Measurements from ENCODE around the gene LY6G6D.

Gene LY6G6D

DNA sequence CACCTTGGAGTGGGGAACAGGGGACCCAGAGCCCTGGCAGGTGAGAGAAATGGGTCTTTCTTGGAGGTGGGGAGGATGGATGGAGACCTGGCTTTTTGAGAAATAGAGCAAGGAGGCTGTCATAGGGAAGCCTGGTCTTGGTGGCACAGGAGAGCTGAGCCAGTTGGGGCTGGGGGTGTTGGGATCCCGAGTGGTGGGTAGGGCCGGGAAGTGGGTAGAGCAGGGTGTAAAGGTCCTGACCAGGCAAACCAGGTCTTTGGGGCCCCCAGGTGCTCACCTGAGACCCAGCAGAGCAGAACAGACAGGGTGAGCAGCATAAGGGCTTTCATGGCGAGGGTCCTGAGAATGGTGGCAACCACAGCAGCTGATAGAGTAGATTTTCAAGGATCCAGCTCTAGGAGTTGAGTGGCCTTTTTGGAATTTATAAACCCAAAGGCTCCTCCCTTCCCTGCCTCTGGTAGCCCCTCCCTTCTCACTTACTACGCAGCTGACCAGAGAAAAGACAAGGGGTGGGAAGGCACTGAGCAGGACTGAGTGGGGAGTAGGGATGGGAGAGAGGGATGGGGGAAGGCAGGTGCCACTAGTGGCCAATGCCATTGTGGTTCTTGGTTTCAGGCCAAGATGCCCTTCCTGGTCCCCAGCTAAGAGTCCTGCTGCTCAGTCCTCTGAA is 6.3 kb downstream of the LY6G6D start, which contains the start of gene LY6G6C:
Gene LY6G6C (minus strand): TSS at position 396 of the 670 bp plus-strand sequence. CDS start 67 bp downstream, at position 329.
- DNase-seq, result no peak

GRCh38 chr6:31722173-31722572 is 7.0 kb downstream of the LY6G6D start:
- DNase-seq, result no peak

- DNase-seq, result no peak
Observed at GRCh38 chr6:31723245-31723979, 8.3 kb downstream of the LY6G6D start, which contains the start of gene MPIG6B. Gene MPIG6B (plus strand): TSS chr6:31723373. CDS start chr6:31723384, 11 bp downstream.

GRCh38 chr6:31723980-31724691 is 9.0 kb downstream of the LY6G6D start:
- DNase-seq, result no peak

GRCh38 chr6:31725502-31726350 is 10.6 kb downstream of the LY6G6D start:
- DNase-seq, result no peak

DNA sequence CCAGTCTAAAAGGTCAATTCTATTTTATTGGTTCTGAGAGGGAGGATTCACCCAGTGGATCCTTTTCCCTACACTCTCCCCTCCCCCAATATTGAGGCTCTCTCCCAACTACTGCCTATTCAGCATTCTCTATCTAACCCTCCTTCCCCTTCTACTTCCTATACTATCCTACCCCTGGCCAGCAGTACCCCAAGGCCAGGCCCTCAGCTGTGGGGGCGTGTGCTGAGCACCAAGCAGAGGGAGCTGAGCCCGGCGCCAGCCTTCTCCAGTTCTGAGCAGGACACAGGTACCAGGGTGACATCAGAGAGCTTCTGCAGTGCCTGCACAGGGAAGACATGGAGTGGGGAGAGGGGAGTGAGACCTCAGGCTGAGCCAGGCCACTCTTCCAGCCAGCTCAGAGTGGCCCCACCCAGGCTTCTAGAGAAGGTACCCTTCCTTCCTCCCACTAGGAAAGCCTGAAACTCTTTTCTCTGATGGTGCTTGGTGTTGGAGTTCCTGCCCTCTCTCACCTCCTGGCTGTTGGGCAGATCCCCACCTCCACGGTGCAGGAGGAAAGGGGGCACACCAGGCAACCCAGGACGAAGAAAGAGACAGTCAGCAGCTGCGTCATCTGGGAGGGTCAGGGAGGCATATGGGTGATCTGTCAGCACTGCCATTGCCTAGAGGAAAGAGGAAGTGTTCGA is 12.0 kb downstream of the LY6G6D start:
- no peak for DNase-seq

DNA sequence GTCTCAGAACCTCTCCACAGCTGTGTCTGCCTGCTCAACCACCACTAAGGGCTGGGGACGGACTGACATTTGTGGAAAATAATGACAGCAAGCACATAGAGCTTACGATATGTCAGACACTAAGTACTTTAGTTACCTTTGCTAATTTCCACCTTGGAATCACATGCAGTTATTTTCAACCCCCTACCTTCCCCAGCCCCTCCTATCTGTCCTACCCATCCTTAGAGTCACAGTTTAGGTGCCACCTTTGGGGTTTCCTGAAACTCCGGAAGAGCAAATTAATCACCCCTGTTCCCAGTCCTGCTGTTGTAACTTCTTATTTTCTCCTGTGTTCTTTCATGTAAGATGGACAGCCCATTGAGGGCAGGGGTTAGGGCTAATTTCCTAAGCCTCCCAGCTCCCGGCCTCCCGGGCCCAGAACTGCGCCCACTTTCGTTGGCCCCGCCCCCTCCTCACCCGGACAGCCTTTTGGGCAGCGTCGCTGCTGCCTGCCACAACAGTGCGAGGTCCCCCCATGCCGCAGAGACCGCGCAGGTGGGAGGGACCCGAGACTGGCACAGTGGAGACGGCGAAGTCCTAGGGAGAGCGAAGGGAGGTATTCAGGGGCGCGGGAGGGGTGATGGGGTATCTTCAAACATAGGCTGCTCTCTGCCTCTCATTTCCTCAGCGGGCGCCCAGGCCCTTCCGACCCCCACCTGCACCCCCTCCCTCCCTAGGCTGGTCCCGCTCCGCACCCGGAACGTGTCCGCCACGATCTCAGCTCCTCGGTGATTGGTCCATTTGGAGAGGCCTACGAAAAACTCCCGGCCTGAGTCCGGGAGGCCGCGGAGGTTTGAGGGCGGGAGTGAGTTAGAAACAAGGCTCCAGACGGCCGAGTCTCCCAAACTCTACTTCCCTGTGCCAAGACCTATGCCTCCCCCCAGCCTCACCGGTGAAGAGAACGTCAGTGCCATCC is 12.8 kb downstream of the LY6G6D start:
- DNase-seq, result no peak

- DNase-seq, result no peak
Observed at GRCh38 chr6:31728767-31729514, 13.8 kb downstream of the LY6G6D start, which contains the start of gene DDAH2. Gene DDAH2 (minus strand): TSS chr6:31729299. CDS start chr6:31729161, 138 bp downstream.

DNA sequence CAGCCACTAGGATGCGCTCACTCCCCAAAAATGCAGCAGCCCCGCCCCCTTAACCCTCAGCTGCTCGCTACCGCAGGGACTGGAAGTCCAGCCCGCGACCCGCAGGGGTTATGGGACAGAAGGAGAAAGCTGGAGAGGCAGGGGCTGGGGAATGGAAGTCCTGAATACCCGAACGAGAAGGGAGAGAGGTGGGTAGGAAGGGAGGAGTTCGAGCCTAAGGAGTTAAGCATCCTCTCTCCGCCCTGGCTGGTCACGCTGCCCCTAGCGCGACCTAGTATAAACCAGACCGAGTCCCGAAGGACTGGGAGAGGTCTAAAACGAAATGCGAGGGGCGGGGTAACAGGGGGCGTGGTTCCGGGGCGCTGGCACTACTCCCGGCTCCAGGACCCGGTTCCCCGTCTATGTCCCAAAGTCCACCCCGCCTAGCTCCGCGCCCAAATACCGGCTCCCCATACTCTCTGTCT is 14.4 kb downstream of the LY6G6D start:
- peak; percentile 75 for DNase-seq

DNA sequence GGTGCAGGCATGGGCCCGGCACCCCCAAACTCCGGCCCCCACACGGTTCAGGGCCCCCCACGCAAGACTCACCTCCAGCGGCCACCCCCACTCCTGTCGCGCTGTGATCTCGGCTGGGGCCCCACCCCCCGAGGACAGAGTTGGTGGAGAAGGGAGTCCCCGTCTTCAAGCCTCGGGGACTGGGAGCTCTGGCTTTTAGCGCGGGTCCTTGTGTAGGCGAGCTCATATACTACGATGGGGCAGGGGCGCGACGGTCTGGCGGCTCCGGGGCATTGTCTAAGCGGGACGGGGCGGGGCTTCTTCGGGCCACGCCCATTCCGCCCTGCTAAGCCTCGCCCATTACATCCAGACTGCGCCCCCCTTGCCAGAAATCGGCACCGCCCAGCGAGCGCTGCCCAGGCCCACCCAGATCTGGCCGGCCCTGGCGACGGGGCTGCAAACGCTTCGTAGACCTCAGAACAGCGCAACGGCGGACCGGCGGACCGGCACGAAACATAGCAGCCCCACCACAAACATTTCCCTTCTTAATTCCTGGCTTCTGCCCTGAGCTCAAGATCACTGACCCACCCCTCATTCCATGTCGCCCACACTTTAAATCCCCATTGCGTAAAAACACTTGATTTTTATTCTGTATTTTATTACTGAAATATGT is 15.0 kb downstream of the LY6G6D start:
- peak; percentile 58 for DNase-seq

DNA sequence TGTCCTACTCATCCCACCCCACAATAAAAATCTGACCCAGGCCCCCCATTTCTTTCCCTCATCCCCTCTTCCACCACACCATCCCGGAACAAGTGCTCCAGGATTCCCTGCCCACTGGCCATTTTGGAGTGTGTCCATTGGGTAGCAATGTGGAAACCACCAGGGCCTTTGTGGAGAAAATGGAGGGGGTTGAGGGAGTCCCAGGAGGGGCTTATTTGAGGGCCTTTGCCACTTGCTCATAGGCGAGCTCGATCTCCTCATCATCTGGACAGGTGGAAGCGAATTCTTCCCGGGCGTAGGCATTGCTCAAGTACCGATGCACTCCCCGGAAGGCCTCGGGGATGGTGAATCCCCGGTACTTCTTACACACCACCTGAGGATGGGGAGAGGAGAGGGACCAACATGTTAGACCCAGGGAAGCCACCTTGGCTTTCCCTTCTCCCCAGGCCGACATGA is 15.5 kb downstream of the LY6G6D start:
- DNase-seq, result no peak

GRCh38 chr6:31732029-31732428 is 16.9 kb downstream of the LY6G6D start:
- no peak for DNase-seq

GRCh38 chr6:31733734-31734133 is 18.6 kb downstream of the LY6G6D start:
- no peak for DNase-seq

DNA sequence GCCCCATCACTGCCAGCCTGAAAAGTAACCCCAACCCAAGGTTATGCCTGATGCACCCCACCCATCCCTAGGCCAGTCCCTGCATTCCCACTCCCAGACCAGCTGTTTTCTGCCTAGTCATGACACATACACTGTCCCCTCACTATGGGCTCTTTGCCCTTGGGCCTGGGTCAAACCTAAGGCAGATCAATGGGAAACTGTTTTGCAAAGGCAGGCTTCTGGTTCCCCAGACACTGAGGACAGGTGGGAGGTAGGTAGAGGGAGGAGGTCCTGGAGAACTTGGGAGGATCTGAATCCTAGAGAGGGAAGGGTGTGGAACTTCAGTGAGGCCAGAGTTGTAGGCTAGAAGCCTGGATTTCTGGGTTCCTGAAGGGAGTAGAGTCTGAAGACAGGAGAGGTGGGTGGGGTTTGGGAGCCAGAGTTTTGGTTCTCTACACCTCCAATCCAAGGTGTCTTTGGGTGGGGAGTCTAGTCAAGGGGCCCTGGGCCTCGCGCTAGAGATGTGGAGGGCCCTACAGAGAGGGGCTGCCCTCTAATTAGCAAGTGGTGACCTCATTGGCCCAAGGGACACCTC is 19.2 kb downstream of the LY6G6D start:
- DNase-seq, result no peak

DNA sequence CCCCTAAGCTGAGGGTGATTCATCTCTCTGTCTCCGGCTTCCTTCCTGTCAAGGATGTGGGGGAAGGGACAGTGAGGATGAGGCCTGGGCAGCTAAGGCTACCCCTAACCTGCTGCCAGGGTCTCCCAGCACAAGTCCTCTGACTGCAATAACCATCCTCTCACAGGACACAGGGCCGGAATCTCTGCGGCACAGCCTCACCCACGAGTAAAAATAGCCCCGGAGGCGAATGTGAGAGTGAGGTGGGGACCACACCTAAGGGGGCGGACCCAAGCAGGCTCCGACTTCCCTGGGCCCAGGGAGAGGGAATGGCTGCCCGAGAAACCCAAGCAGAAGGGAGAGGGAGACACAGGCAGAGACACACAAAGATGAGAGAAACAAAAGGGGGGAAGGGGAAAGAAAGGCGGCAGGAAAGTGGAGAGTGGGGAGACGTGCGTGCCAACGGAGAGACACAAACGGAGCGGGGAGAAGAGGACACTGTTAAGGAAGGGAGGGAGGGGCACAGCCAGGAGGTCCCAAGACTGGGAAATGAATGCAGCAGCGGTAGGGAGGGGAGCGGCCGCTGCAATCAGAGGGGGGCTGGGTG is 19.8 kb downstream of the LY6G6D start:
- DNase-seq, result peak; percentile 37

DNA sequence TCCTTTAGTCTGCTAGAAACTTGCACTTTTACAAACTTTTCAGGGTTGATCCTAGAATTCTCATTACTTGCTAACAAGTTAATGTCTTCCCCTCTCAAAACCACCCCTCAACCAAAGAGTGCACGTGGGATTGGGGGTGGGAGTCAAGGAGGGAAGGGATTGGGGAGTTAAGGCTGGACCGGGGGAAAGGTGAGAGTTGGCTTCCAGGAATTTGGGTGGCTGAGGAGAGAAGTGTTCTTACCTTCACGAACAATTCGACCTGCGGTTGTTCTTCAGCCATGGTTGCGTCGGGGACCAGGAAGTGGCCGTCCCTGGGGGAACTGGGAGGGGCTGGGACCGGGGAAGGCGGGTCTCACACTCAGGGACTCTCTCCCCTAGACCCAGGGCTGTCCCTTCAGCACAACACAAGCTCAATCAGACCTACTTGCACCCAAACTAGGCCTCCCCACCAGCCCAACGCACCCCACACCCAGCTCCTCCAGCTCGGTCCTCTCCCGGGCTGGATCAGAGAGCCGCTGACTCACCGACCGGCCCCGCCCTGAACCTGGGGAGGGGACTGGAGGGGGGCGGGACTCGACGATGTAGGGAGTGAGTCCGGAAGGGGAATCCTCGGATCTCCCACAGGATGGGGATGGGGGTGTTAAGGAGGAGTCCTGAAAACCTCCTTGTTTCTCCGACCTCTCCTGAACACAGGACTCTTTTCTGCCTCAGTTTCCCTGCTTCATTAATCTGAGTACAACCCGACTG is 21.0 kb downstream of the LY6G6D start, which contains the start of gene CLIC1:
Gene CLIC1 (minus strand): TSS at position 510 of the 747 bp plus-strand sequence. CDS start 230 bp downstream, at position 280.
- peak; percentile 76 for DNase-seq

DNA sequence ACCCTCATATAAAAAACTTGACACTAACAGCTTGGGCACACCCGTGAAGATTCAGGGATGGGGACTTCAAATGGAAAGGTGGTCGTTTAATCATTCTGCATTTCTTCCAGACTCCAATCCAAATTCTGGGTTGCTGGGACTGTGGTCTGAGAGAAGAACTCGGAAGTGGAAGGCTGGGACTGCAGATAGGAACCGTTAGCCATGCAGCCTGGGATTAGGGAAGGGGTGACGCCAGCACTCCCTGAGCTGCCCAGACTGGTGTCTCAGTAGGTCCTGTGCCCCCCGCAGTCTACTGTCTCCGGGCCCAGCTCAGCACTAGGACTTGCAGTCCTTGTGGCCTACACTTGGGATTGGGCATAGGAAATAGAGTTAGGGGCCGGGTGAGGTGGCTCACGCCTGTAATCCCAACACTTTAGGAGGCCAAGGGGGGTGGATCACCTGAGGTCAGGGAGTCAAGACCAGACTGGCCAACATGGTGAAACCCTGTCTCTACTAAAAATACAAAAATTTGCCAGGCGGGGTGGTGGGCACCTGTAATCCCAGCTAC is 21.7 kb downstream of the LY6G6D start:
- DNase-seq, result no peak
